OCI-LY7 (cell line): ENCODE data around the gene MTFMT.

Source experiments
- CTCF ChIP-seq: fragments of 200-600 bp; sonication (generic); conservative IDR thresholded peaks from 2 replicates; pipeline ENCODE4 v1.5.1; 2014; ENCODE audit warnings: mild to moderate bottlenecking, antibody characterized with exemption, low read length, moderate library complexity, mixed read lengths
- EZH2phosphoT487 ChIP-seq: fragments of 200-600 bp; sonication (generic); IDR thresholded peaks from 2 replicates; pipeline ENCODE4 v1.6.1; 2018; ENCODE audit warnings: low read depth, borderline replicate concordance, mild to moderate bottlenecking, mixed run types, antibody characterized with exemption, low read length, moderate library complexity, mixed read lengths

GRCh38 chr15:65006876-65007275 lies 22.6 kb downstream of the MTFMT start:
- TF ChIP-seq CTCF (no peak), EZH2phosphoT487 (no peak)
